Tibial nerve (tissue), 4 donors: ENCODE results near the gene PLXNB3. TPM values are rescaled to one million over a fixed set of nuclear protein-coding genes. Genes with fewer than 3 reads are reported as not detected.

Source experiments
- DNase-seq, 2 donors: peaks; one replicate each; pipeline ENCODE4 v3.0.0-alpha.2; 2019; ENCODE audit warnings: low spot score in 2 of 2
- H3K27ac ChIP-seq, 4 donors: fragments of 200-600 bp; sonication (generic) in 3 of 4; one replicate each; pipeline ENCODE4 v1.5.1; 2017 to 2019; ENCODE audit warnings: mild to moderate bottlenecking in 1 of 4
- H3K27me3 ChIP-seq, 2 donors: fragments of 200-600 bp; sonication (generic) in 1 of 2; one replicate each; pipeline versions ENCODE4 v1.5.1 to v1.6.0; 2017 to 2019
- H3K36me3 ChIP-seq, 3 donors: fragments of 200-600 bp; sonication (generic); one replicate each; pipeline ENCODE4 v1.5.1; 2018 to 2019
- H3K4me1 ChIP-seq, 4 donors: fragments of 200-600 bp; sonication (generic) in 3 of 4; one replicate each; pipeline ENCODE4 v1.5.1; 2017 to 2019
- H3K4me3 ChIP-seq, 4 donors: fragments of 200-600 bp; sonication (generic) in 3 of 4; one replicate each; pipeline ENCODE4 v1.5.1; 2017 to 2019; ENCODE audit warnings: mild to moderate bottlenecking in 1 of 4, moderate library complexity in 1 of 4
- H3K9me3 ChIP-seq, 4 donors: fragments of 200-600 bp; sonication (generic) in 3 of 4; one replicate each; pipeline ENCODE4 v1.5.1; 2017 to 2019
- EP300 ChIP-seq, 2 donors: sonication (generic); formaldehyde crosslinking; IDR thresholded peaks; one replicate each; pipeline ENCODE4 v1.6.1; 2017; ENCODE audit warnings: antibody characterized with exemption in 2 of 2, mild to moderate bottlenecking in 1 of 2
- POLR2A ChIP-seq, 2 donors: fragments of 450-650 bp; IDR thresholded peaks; one replicate each; pipeline ENCODE4 v1.6.1; 2017; ENCODE audit warnings: antibody characterized with exemption in 2 of 2, mild to moderate bottlenecking in 2 of 2, moderate library complexity in 2 of 2
- WGBS, 2 donors: methylation state at CpG; one replicate each; pipeline ENCODE4 v1.1.5; 2018; 5-methylcytosine and 5-hydroxymethylcytosine counted together
- total RNA-seq, 4 donors: library from RNA; depleted of rRNA; stranded (reverse); fragments of >200 nt; gene quantifications; one replicate each; pipeline ENCODE4 v1.1.0, GENCODE V29; 2016
- TF ChIP-seq, protein P1 (sequence below), 5 experiments: fragments of 200-600 bp in 3 of 5; fragments of 450-650 bp in 2 of 5; sonication (generic) in 3 of 5; IDR thresholded peaks; one replicate each; pipeline ENCODE4 v1.5.1; 2016 to 2019; ENCODE audit warnings: antibody characterized with exemption in 5 of 5, mild to moderate bottlenecking in 3 of 5, moderate library complexity in 2 of 5

PLXNB3 gene
- total RNA-seq, 4 donors from 2014 or later, result 45.4 to 77.7 (median 50.3) TPM

GRCh38 chrX:153800746-153801145, 36.7 kb downstream of the PLXNB3 start:
- TF ChIP-seq EP300 (IDR thresholded peaks at IDR 0.05), result no peak
- TF ChIP-seq, protein P1, sequence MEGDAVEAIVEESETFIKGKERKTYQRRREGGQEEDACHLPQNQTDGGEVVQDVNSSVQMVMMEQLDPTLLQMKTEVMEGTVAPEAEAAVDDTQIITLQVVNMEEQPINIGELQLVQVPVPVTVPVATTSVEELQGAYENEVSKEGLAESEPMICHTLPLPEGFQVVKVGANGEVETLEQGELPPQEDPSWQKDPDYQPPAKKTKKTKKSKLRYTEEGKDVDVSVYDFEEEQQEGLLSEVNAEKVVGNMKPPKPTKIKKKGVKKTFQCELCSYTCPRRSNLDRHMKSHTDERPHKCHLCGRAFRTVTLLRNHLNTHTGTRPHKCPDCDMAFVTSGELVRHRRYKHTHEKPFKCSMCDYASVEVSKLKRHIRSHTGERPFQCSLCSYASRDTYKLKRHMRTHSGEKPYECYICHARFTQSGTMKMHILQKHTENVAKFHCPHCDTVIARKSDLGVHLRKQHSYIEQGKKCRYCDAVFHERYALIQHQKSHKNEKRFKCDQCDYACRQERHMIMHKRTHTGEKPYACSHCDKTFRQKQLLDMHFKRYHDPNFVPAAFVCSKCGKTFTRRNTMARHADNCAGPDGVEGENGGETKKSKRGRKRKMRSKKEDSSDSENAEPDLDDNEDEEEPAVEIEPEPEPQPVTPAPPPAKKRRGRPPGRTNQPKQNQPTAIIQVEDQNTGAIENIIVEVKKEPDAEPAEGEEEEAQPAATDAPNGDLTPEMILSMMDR (IDR thresholded peaks at IDR 0.05), result no peak
- no peak for TF ChIP-seq POLR2A (IDR thresholded peaks at IDR 0.05)
- Histone ChIP-seq H3K36me3 (peaks cover 0 to 36% (median 0%) of the 10 kb centered on the region in 3 donors), H3K4me3 (no peak overlapping the region), H3K9me3 (no peaks in the 10 kb centered on the region), H3K4me1 (peaks cover 0 to 7% (median 0%) of the 10 kb centered on the region in 4 donors), H3K27ac (no peak overlapping the region), H3K27me3 (no peaks in the 10 kb centered on the region)
- 78 to 93% methylated on average over 7 of the region's 7 CpGs for WGBS, 2 donors
- DNase-seq, result no peak

DNA sequence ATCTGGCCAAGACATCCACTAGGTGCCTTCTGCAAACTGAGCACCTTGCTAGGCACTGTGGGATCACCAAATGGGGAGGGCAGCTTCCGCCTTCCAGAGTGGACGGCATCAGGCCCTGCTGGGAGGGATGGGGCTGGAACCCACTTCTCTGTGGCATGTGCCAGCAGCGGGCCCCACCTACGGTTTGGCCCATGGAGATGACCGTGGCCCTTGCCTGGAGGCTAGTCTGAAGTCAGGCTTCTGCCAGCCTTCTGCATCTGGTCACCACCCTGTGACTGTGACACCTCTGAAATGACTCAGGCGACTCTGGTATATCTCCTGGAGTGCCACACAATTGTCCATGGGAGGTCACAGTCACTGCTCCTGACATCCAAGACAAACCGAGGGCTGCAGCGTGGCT, 37.6 kb downstream of the PLXNB3 start:
- no peaks in the 10 kb centered on the region for H3K9me3 ChIP-seq
- H3K36me3 ChIP-seq, result peaks cover 0 to 36% (median 0%) of the 10 kb centered on the region in 3 donors
- no peak for TF ChIP-seq EP300 (IDR thresholded peaks at IDR 0.05)
- TF ChIP-seq, protein P1 (IDR thresholded peaks at IDR 0.05), result no peak
- no peak overlapping the region for H3K27ac ChIP-seq
- no peaks in the 10 kb centered on the region for H3K27me3 ChIP-seq
- no peak overlapping the region for H3K4me3 ChIP-seq
- DNase-seq, result no peak
- no peaks in the 10 kb centered on the region for H3K4me1 ChIP-seq
- 71 to 83% methylated on average over 4 to 7 of the region's 8 CpGs for WGBS, 2 donors

- H3K27me3 ChIP-seq, result no peaks in the 10 kb centered on the region
- TF ChIP-seq POLR2A (IDR thresholded peaks at IDR 0.05) (no peak), EP300 (IDR thresholded peaks at IDR 0.05) (no peak)
- TF ChIP-seq, protein P1 (IDR thresholded peaks at IDR 0.05), result no peak
- no peaks in the 10 kb centered on the region for H3K9me3 ChIP-seq
- H3K36me3 ChIP-seq, result peaks cover 0 to 27% (median 0%) of the 10 kb centered on the region in 3 donors
- no peak overlapping the region for H3K27ac ChIP-seq
- H3K4me1 ChIP-seq, result no peaks in the 10 kb centered on the region
- H3K4me3 ChIP-seq, result no peak overlapping the region
- WGBS, 2 donors, result 33 to 61% methylated on average over 2 to 14 of the region's 14 CpGs
- no peak for DNase-seq
These were observed 38.5 kb downstream of the PLXNB3 start for GRCh38 chrX:153802513-153803045.

DNA sequence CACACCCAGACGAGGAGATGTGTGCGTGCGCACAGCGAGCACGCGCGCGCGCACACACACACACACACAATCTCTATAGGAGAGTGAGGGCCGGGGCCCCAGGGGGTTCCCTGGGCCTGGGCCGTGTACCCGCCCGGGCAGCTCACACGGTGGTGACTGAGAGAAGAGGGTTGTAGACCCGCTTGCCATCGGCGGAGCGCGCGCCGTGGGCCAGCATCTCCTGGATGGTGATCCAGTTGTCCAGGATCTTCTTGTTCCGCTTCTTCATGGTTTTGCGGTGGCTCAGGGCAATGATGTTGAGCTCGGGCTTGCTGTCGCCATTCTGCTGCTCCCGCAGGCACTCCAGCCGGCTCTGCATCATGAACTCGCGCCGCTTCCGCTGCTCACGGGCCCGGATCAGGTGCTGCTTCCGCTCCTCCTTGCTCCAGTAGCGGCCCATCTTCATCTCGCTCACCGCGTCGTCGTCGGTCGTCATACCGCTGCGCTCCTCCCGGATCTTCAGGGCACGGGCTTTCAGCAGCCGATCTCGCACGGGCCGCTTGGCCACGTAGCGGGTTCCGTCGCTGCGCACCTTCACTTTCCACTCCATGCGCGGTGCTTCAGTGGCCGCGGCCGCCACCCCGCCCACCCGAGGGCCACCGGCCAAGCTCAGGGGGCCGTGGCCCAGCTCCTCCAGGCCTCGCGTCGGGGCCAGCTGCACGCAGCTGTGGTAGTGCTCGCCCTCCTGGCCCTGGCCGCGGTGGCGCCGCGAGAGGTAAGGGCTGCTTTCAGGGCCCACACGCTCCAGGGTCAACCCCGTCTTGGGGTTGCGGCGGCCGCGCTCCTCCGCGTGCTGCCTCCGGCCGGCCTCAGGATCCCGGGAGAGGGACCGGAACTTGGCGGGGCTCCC, 39.4 kb downstream of the PLXNB3 start:
- Histone ChIP-seq H3K27ac (no peak overlapping the region), H3K9me3 (no peaks in the 10 kb centered on the region), H3K4me1 (no peaks in the 10 kb centered on the region), H3K4me3 (no peak overlapping the region), H3K36me3 (peaks cover 0 to 18% (median 0%) of the 10 kb centered on the region in 3 donors), H3K27me3 (no peaks in the 10 kb centered on the region)
- TF ChIP-seq, protein P1 (IDR thresholded peaks at IDR 0.05), result no peak
- TF ChIP-seq EP300 (IDR thresholded peaks at IDR 0.05) (no peak), POLR2A (IDR thresholded peaks at IDR 0.05) (no peak)
- no peak for DNase-seq
- 95% methylated on average over 38 to 81 of the region's 87 CpGs for WGBS, 2 donors

GRCh38 chrX:153804100-153804595, 40.1 kb downstream of the PLXNB3 start:
- 85 to 93% methylated on average over 13 to 21 of the region's 34 CpGs for WGBS, 2 donors
- H3K27ac ChIP-seq, result no peak overlapping the region
- DNase-seq, result no peak
- H3K9me3 ChIP-seq, result no peaks in the 10 kb centered on the region
- peaks cover 0 to 11% (median 0%) of the 10 kb centered on the region in 3 donors for H3K36me3 ChIP-seq
- H3K4me3 ChIP-seq, result no peak overlapping the region
- no peaks in the 10 kb centered on the region for H3K4me1 ChIP-seq
- no peaks in the 10 kb centered on the region for H3K27me3 ChIP-seq
- TF ChIP-seq, protein P1 (IDR thresholded peaks at IDR 0.05), result no peak
- TF ChIP-seq POLR2A (IDR thresholded peaks at IDR 0.05) (no peak), EP300 (IDR thresholded peaks at IDR 0.05) (no peak)
